Measurements from ENCODE around the gene NFYB.

GRCh38 chr12:104143918-104144317 is 5.9 kb upstream of the NFYB start:
- TF ChIP-seq CTCF (IDR thresholded peaks at IDR 0.05; ENCODE audit: extremely low read depth in 1 of 2, insufficient read depth in 1 of 2, low read depth in 1 of 2, low read length in 2 of 2) (no peak), EZH2 (IDR thresholded peaks at IDR 0.05; ENCODE audit: borderline replicate concordance, low read depth, low read length, severe bottlenecking) (no peak), POLR2A (IDR thresholded peaks at IDR 0.05; ENCODE audit: low read depth, low read length) (no peak), POLR2AphosphoS5 (IDR thresholded peaks at IDR 0.05; ENCODE audit: insufficient read depth, low read depth, low read length) (no peak), JUN (IDR thresholded peaks at IDR 0.05; ENCODE audit: borderline replicate concordance, insufficient read depth, insufficient read length, low read depth) (no peak), GATA2 (IDR thresholded peaks at IDR 0.05; ENCODE audit: insufficient read depth, insufficient read length, low read depth, low read length) (no peak), MYC (IDR thresholded peaks at IDR 0.05; ENCODE audit: low read depth, low read length) (no peak)
- TF ChIP-seq, protein P1, sequence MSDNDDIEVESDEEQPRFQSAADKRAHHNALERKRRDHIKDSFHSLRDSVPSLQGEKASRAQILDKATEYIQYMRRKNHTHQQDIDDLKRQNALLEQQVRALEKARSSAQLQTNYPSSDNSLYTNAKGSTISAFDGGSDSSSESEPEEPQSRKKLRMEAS (IDR thresholded peaks at IDR 0.05; ENCODE audit: insufficient read depth, insufficient read length) = no peak

Measured in endothelial cell of umbilical vein (primary cell).